Vagina (tissue), 2 donors: ENCODE data around the gene ARF3. TPM values are rescaled to one million over a fixed set of nuclear protein-coding genes. Genes with fewer than 3 reads are reported as not detected.

ENCODE experiments used
- DNase-seq, 2 donors: peaks; one replicate each; pipeline ENCODE4 v3.0.0-alpha.2; 2017; ENCODE audit errors: extremely low spot score in 2 of 2
- H3K27ac ChIP-seq: fragments of 200-600 bp; sonication (generic); one replicate; pipeline ENCODE4 v1.5.1; 2019
- H3K27me3 ChIP-seq: fragments of 200-600 bp; sonication (generic); one replicate; pipeline ENCODE4 v1.5.1; 2019
- H3K36me3 ChIP-seq, 2 donors: fragments of 200-600 bp; sonication (generic); one replicate each; pipeline ENCODE4 v1.5.1; 2017 to 2019
- H3K4me1 ChIP-seq: fragments of 200-600 bp; sonication (generic); one replicate; pipeline ENCODE4 v1.5.1; 2019
- H3K4me3 ChIP-seq, 2 donors: fragments of 200-600 bp; sonication (generic); 1 replicate in 1 of 2; 2 replicates in 1 of 2; pipeline ENCODE4 v1.5.1; 2016 to 2019
- H3K9me3 ChIP-seq: fragments of 200-600 bp; sonication (generic); one replicate; pipeline ENCODE4 v1.5.1; 2019
- CTCF ChIP-seq, 3 experiments: fragments of 450-650 bp in 2 of 3; fragments of 200-600 bp in 1 of 3; sonication (generic) in 1 of 3; IDR thresholded peaks; one replicate each; pipeline ENCODE4 v1.5.1; 2017 to 2019; ENCODE audit warnings: antibody characterized with exemption in 3 of 3, mild to moderate bottlenecking in 2 of 3, moderate library complexity in 2 of 3
- POLR2A ChIP-seq, 2 donors: fragments of 450-650 bp; IDR thresholded peaks; one replicate each; pipeline ENCODE4 v1.6.1; 2017; ENCODE audit warnings: antibody characterized with exemption in 2 of 2, mild to moderate bottlenecking in 2 of 2, moderate library complexity in 2 of 2
- POLR2AphosphoS5 ChIP-seq, 2 donors: sonication (generic); formaldehyde crosslinking; IDR thresholded peaks; one replicate each; pipeline ENCODE4 v1.9.0; 2017; ENCODE audit warnings: antibody characterized with exemption in 2 of 2, mild to moderate bottlenecking in 2 of 2, low read depth in 1 of 2; ENCODE audit not compliant: insufficient read depth in 1 of 2
- intact Hi-C: fragments of 100-400 bp; cut with DNase I; formaldehyde crosslinking; loops from one replicate; pipeline ENCODE4 v1.15.1; 2023
- total RNA-seq: library from RNA; depleted of rRNA; stranded (reverse); fragments of >200 nt; gene quantifications from one replicate; pipeline ENCODE4 v1.2.3, GENCODE V29; 2016

The ARF3 gene
- total RNA-seq, 1 donor from 2014 or later = 56.2 TPM

DNA sequence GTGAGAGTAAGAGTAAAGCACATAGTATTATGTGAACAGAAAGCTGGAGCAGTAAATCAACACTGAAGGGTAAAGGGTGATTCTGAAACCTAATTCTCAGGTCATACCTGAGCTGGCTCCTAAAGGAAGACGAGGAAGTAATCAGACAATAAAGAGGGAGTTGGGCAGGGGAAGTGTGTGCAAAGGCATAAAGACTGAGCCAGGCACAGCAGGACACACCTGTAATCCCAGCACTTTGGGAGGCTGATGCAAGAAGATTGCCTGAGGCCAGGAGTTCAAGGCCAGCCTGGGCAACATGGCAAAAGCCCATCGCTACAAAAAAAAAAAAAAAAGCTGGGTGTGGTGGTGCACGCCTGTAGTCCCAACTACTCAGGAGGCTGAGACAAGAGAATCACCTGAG is 9.6 kb downstream of the ARF3 start:
- TF ChIP-seq POLR2AphosphoS5 (IDR thresholded peaks at IDR 0.05; ENCODE audit: insufficient read depth in 1 of 2, low read depth in 1 of 2) = no peak
- no peak for TF ChIP-seq POLR2A (IDR thresholded peaks at IDR 0.05)
- no peak for TF ChIP-seq CTCF (IDR thresholded peaks at IDR 0.05)
- peaks cover 25% of the 10 kb centered on the region for H3K4me1 ChIP-seq
- peaks cover 0 to 3% of the 10 kb centered on the region in 2 donors for H3K36me3 ChIP-seq
- no peaks in the 10 kb centered on the region for H3K27me3 ChIP-seq
- no peak overlapping the region for H3K27ac ChIP-seq
- intact Hi-C loops = loop anchor here (10.0 kb wide), 1 partner anchor 93 kb away; the partner anchor contains the start of gene DDX23
- no peaks in the 10 kb centered on the region for H3K9me3 ChIP-seq
- no peak for DNase-seq
- no peak overlapping the region for H3K4me3 ChIP-seq

GRCh38 chr12:48946943-48947342 is 10.3 kb downstream of the ARF3 start:
- no peak overlapping the region for H3K27ac ChIP-seq

DNA sequence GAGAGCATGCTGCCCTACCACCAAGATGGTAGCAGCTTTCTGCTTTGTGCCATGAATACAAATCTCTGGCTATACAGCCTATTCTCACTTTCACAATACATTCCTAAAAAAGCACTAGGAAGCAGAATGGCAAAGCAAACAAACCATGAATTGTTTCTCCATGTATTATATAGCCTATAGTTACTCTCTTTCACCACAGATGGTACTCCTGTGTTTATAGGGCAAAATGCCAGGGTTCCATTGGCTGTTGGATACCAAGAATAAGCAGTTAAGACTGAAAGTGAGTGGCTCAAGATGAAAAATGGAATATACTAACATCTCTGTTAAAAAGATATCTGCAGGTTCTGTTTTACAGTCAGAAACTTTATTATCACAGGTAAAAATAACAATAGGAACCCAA is 11.1 kb downstream of the ARF3 start:
- Histone ChIP-seq H3K36me3 (no peaks in the 10 kb centered on the region), H3K4me1 (peaks cover 39% of the 10 kb centered on the region), H3K27me3 (no peaks in the 10 kb centered on the region), H3K27ac (no peak overlapping the region), H3K4me3 (no peak overlapping the region), H3K9me3 (no peaks in the 10 kb centered on the region)
- no peak for DNase-seq
- no peak for TF ChIP-seq CTCF (IDR thresholded peaks at IDR 0.05)
- TF ChIP-seq POLR2A (IDR thresholded peaks at IDR 0.05) = no peak
- TF ChIP-seq POLR2AphosphoS5 (IDR thresholded peaks at IDR 0.05; ENCODE audit: insufficient read depth in 1 of 2, low read depth in 1 of 2) = no peak
- intact Hi-C loops = loop anchor here (10.0 kb wide), 1 partner anchor 91 kb away; the partner anchor contains the start of gene DDX23

More at GRCh38 chr12:48946943-48947342, 10.3 kb downstream of the ARF3 start:
- Histone ChIP-seq H3K27me3 (no peaks in the 10 kb centered on the region), H3K36me3 (no peaks in the 10 kb centered on the region), H3K4me1 (peaks cover 33% of the 10 kb centered on the region), H3K9me3 (no peaks in the 10 kb centered on the region), H3K4me3 (no peak overlapping the region)
- intact Hi-C loops = loop anchor here (10.0 kb wide), 1 partner anchor 92 kb away; the partner anchor contains the start of gene DDX23
- TF ChIP-seq POLR2A (IDR thresholded peaks at IDR 0.05) (no peak), POLR2AphosphoS5 (IDR thresholded peaks at IDR 0.05; ENCODE audit: insufficient read depth in 1 of 2, low read depth in 1 of 2) (no peak), CTCF (IDR thresholded peaks at IDR 0.05) (no peak)
- no peak for DNase-seq

- H3K27ac ChIP-seq = no peak overlapping the region
- no peak for TF ChIP-seq POLR2A (IDR thresholded peaks at IDR 0.05)
- TF ChIP-seq POLR2AphosphoS5 (IDR thresholded peaks at IDR 0.05; ENCODE audit: insufficient read depth in 1 of 2, low read depth in 1 of 2) = no peak
- TF ChIP-seq CTCF (IDR thresholded peaks at IDR 0.05) = no peak
- H3K9me3 ChIP-seq = no peaks in the 10 kb centered on the region
- peaks cover 0 to 24% of the 10 kb centered on the region in 2 donors for H3K36me3 ChIP-seq
- intact Hi-C loops = loop anchor here (5.0 to 10.0 kb wide), 2 partner anchors 88 to 561 kb away; partner anchors contain the start of gene DDX23
- H3K4me3 ChIP-seq = no peak overlapping the region
- DNase-seq = no peak
- H3K27me3 ChIP-seq = no peaks in the 10 kb centered on the region
- H3K4me1 ChIP-seq = peaks cover 49% of the 10 kb centered on the region
Observed at GRCh38 chr12:48943221-48943620, 14.1 kb downstream of the ARF3 start.

- intact Hi-C loops = loop anchor here (5.0 to 10.0 kb wide), 2 partner anchors 85 to 558 kb away; partner anchors contain the start of gene DDX23
- H3K36me3 ChIP-seq = peaks cover 0 to 25% of the 10 kb centered on the region in 2 donors
- H3K4me1 ChIP-seq = peaks cover 38% of the 10 kb centered on the region
- H3K9me3 ChIP-seq = no peaks in the 10 kb centered on the region
- no peaks in the 10 kb centered on the region for H3K27me3 ChIP-seq
- no peak overlapping the region for H3K4me3 ChIP-seq
- DNase-seq = no peak
- TF ChIP-seq CTCF (IDR thresholded peaks at IDR 0.05) (no peak), POLR2A (IDR thresholded peaks at IDR 0.05) (no peak), POLR2AphosphoS5 (IDR thresholded peaks at IDR 0.05; ENCODE audit: insufficient read depth in 1 of 2, low read depth in 1 of 2) (no peak)
- H3K27ac ChIP-seq = no peak overlapping the region
Observed at GRCh38 chr12:48940181-48940580, 17.1 kb downstream of the ARF3 start.
